HepG2 (cell line): ENCODE measurements around the gene DCAF6. TPM values are rescaled to one million over a fixed set of nuclear protein-coding genes. Genes with fewer than 3 reads are reported as not detected.

Source experiments
- GPBP1L1 ChIP-seq: sonication (generic); formaldehyde crosslinking; IDR thresholded peaks from 2 replicates; pipeline ENCODE4 v1.5.0; 2020; ENCODE audit warnings: mild to moderate bottlenecking, missing genetic modification reagents
- JDP2 ChIP-seq: sonication (generic); formaldehyde crosslinking; IDR thresholded peaks from 2 replicates; pipeline ENCODE4 v1.8.1; 2022; ENCODE audit warnings: missing genetic modification reagents, borderline replicate concordance
- JUNB ChIP-seq: sonication (generic); formaldehyde crosslinking; IDR thresholded peaks from 2 replicates; pipeline ENCODE4 v1.8.0; 2022; ENCODE audit warnings: missing genetic modification reagents, mild to moderate bottlenecking, borderline replicate concordance
- KAT8 ChIP-seq: IDR thresholded peaks from 2 replicates; pipeline ENCODE4 v1.6.1; 2016; ENCODE audit warnings: missing genetic modification reagents, missing compliant biosample characterization
- KLF16 ChIP-seq, 2 experiments: sonication (generic) in 1 of 2; formaldehyde crosslinking in 1 of 2; IDR thresholded peaks; 2 replicates each; pipeline versions ENCODE4 v1.6.1 to v1.8.0; 2016 to 2023; ENCODE audit warnings: missing genetic modification reagents in 2 of 2, missing compliant biosample characterization in 1 of 2
- MAFF ChIP-seq: IDR thresholded peaks from 2 replicates; pipeline ENCODE4 v1.6.1; 2011; ENCODE audit warnings: low read depth, low read length, improper control_type of control experiment
- NFKBIZ ChIP-seq: IDR thresholded peaks from 2 replicates; pipeline ENCODE4 v1.6.1; 2018; ENCODE audit warnings: missing genetic modification reagents, missing compliant biosample characterization
- NR2F6 ChIP-seq, 2 experiments: IDR thresholded peaks; 2 replicates each; pipeline ENCODE4 v1.6.1; 2016; ENCODE audit warnings: antibody characterized with exemption in 1 of 2, mild to moderate bottlenecking in 1 of 2
- PHF20 ChIP-seq: sonication (generic); formaldehyde crosslinking; IDR thresholded peaks from 2 replicates; pipeline ENCODE4 v1.5.0; 2020; ENCODE audit warnings: mild to moderate bottlenecking, missing genetic modification reagents
- RAD21 ChIP-seq: fragments of 450-650 bp; formaldehyde crosslinking; IDR thresholded peaks from 2 replicates; pipeline ENCODE4 v1.5.0; 2020; ENCODE audit warnings: mild to moderate bottlenecking
- SALL1 ChIP-seq: sonication (generic); formaldehyde crosslinking; IDR thresholded peaks from 2 replicates; pipeline ENCODE4 v1.8.0; 2022; ENCODE audit warnings: mild to moderate bottlenecking, missing genetic modification reagents
- TOE1 ChIP-seq: sonication (generic); formaldehyde crosslinking; IDR thresholded peaks from 2 replicates; pipeline ENCODE4 v1.4.0; 2020; ENCODE audit warnings: mild to moderate bottlenecking, missing genetic modification reagents
- ZEB1 ChIP-seq: IDR thresholded peaks from 2 replicates; pipeline ENCODE4 v1.6.1; 2012; ENCODE audit warnings: mild to moderate bottlenecking, low read depth, inconsistent platforms; ENCODE audit not compliant: insufficient replicate concordance
- ZFAT ChIP-seq: sonication (generic); formaldehyde crosslinking; conservative IDR thresholded peaks from 2 replicates; pipeline ENCODE4 v1.8.1; 2023; ENCODE audit warnings: missing genetic modification reagents, inconsistent platforms
- ZFYVE20 ChIP-seq: sonication (generic); formaldehyde crosslinking; IDR thresholded peaks from 2 replicates; pipeline ENCODE4 v1.8.0; 2023; ENCODE audit warnings: low read depth, mild to moderate bottlenecking, moderate library complexity, missing genetic modification reagents, borderline replicate concordance
- ZMAT3 ChIP-seq: sonication (generic); formaldehyde crosslinking; conservative IDR thresholded peaks from 2 replicates; pipeline ENCODE4 v1.7.0; 2021; ENCODE audit warnings: missing genetic modification reagents
- ZNF280B ChIP-seq: sonication (generic); formaldehyde crosslinking; IDR thresholded peaks from 2 replicates; pipeline ENCODE4 v1.5.0; 2020; ENCODE audit warnings: missing genetic modification reagents, mild to moderate bottlenecking, borderline replicate concordance
- ZNF317 ChIP-seq: sonication (generic); formaldehyde crosslinking; IDR thresholded peaks from 2 replicates; pipeline ENCODE4 v1.5.0; 2020; ENCODE audit warnings: mild to moderate bottlenecking, missing genetic modification reagents
- ZNF33A ChIP-seq: sonication (generic); formaldehyde crosslinking; IDR thresholded peaks from 2 replicates; pipeline ENCODE4 v1.5.1; 2020; ENCODE audit warnings: missing genetic modification reagents, mild to moderate bottlenecking, moderate library complexity, borderline replicate concordance
- ZNF350 ChIP-seq: sonication (generic); formaldehyde crosslinking; IDR thresholded peaks from 2 replicates; pipeline ENCODE4 v1.4.0; 2020; ENCODE audit warnings: mild to moderate bottlenecking, low read depth, missing genetic modification reagents, borderline replicate concordance
- ZNF451 ChIP-seq: sonication (generic); formaldehyde crosslinking; IDR thresholded peaks from 2 replicates; pipeline ENCODE4 v1.5.0; 2020; ENCODE audit warnings: mild to moderate bottlenecking, missing genetic modification reagents
- ZNF556 ChIP-seq: sonication (generic); formaldehyde crosslinking; IDR thresholded peaks from 2 replicates; pipeline ENCODE4 v1.4.0; 2020; ENCODE audit warnings: mild to moderate bottlenecking, missing genetic modification reagents, borderline replicate concordance
- ZNF564 ChIP-seq: sonication (generic); formaldehyde crosslinking; IDR thresholded peaks from 2 replicates; pipeline ENCODE4 v1.8.1; 2023; ENCODE audit warnings: mild to moderate bottlenecking, missing genetic modification reagents
- ZNF691 ChIP-seq: sonication (generic); formaldehyde crosslinking; IDR thresholded peaks from 2 replicates; pipeline ENCODE4 v1.4.0; 2020; ENCODE audit warnings: missing genetic modification reagents, low read depth, mild to moderate bottlenecking, borderline replicate concordance
- ZNF7 ChIP-seq: IDR thresholded peaks from 2 replicates; pipeline ENCODE4 v1.6.1; 2016; ENCODE audit warnings: missing biosample characterization, missing genetic modification reagents
- ZNF720 ChIP-seq: sonication (generic); formaldehyde crosslinking; IDR thresholded peaks from 2 replicates; pipeline ENCODE4 v1.4.0; 2020; ENCODE audit warnings: missing genetic modification reagents
- ZNF839 ChIP-seq: sonication (generic); formaldehyde crosslinking; IDR thresholded peaks from 2 replicates; pipeline ENCODE4 v1.4.0; 2020; ENCODE audit warnings: missing genetic modification reagents, mild to moderate bottlenecking, borderline replicate concordance
- ZSCAN9 ChIP-seq: IDR thresholded peaks from 2 replicates; pipeline ENCODE4 v1.6.1; 2016; ENCODE audit warnings: borderline replicate concordance
- polyA plus RNA-seq, 8 experiments: library from polyadenylated mRNA; depleted of rRNA in 3 of 8; stranded (reverse) in 7 of 8; unstranded in 1 of 8; fragments of >200 nt; fragmentation: Illumina TruSeq in 4 of 8; extraction: Trizol in 4 of 8; gene quantifications; 2 replicates each; pipeline versions ENCODE4 v1.2.1 to v1.2.3, GENCODE V29; 2011 to 2016; ENCODE audit warnings: low read depth in 4 of 8, missing spikeins in 1 of 8, mixed read lengths in 1 of 8; ENCODE audit not compliant: insufficient read depth in 1 of 8
- total RNA-seq, 5 experiments: library from RNA; depleted of rRNA; stranded (reverse); fragments of >200 nt; fragmentation: Illumina TruSeq; extraction: Trizol; gene quantifications; 2 replicates each; pipeline ENCODE4 v1.2.3, GENCODE V29; 2016; ENCODE audit warnings: low read depth in 1 of 5

The DCAF6 gene
- total and polyA plus RNA-seq, 2 of the 13 experiments (the other 11 are each of a cell fraction or from before 2014, with no cell fraction given), result 24.7 to 33.7 TPM

GRCh38 chr1:167935216-167936067 is 1.0 kb upstream of the DCAF6 start (continued):
- TF ChIP-seq ZNF33A (CRISPR knock-in tag) (no peak; the same call in 1 of the 2 replicates), ZNF350 (peak; percentile 21; the same call in 1 of the 2 replicates), ZFAT (CRISPR knock-in tag) (peak; percentile 73; the same call in 1 of the 2 replicates), ZEB1 (no peak), ZNF720 (CRISPR knock-in tag) (no peak), ZSCAN9 (CRISPR knock-in tag) (no peak), ZNF317 (CRISPR knock-in tag) (no peak), TOE1 (CRISPR knock-in tag) (no peak), JDP2 (CRISPR knock-in tag) (no peak), PHF20 (CRISPR knock-in tag) (no peak), ZNF691 (no peak), NFKBIZ (0 out of 2 replicates have a peak, but pooled peaks have one; percentile 10), MAFF (no peak), ZNF564 (CRISPR knock-in tag) (no peak), ZNF839 (no peak), ZNF7 (CRISPR knock-in tag) (no peak), KAT8 (CRISPR knock-in tag) (no peak), GPBP1L1 (CRISPR knock-in tag) (no peak), SALL1 (CRISPR knock-in tag) (peak; percentile 59), JUNB (CRISPR knock-in tag) (no peak), KLF16 (CRISPR knock-in tag; IDR thresholded peaks at IDR 0.05) (no peak; a peak in 1 of 4 replicates), ZNF451 (CRISPR knock-in tag) (no peak), ZMAT3 (no peak), ZFYVE20 (CRISPR knock-in tag) (no peak), ZNF280B (CRISPR knock-in tag) (peak; percentile 87), NR2F6 (IDR thresholded peaks at IDR 0.05) (no peak), NR2F6 (CRISPR knock-in tag; IDR thresholded peaks at IDR 0.05) (no peak), RAD21 (no peak), ZNF556 (CRISPR knock-in tag) (no peak; the same call in 1 of the 2 replicates)
